NCI-H345 treated with DMSO at 0.1 percent for 48 hours (cell line): ENCODE measurements around the gene SMAD4.

Experiments
- DNase-seq: peaks from one replicate; lab custom pipeline; 2025; ENCODE audit not compliant: unreplicated experiment; lab: John Stamatoyannopoulos, UW

SMAD4 gene

GRCh38 chr18:51021226-51021965, 8.6 kb upstream of the SMAD4 start:
- DNase-seq, result no peak

GRCh38 chr18:51025512-51025911, 4.5 kb upstream of the SMAD4 start:
- DNase-seq, result no peak

DNA sequence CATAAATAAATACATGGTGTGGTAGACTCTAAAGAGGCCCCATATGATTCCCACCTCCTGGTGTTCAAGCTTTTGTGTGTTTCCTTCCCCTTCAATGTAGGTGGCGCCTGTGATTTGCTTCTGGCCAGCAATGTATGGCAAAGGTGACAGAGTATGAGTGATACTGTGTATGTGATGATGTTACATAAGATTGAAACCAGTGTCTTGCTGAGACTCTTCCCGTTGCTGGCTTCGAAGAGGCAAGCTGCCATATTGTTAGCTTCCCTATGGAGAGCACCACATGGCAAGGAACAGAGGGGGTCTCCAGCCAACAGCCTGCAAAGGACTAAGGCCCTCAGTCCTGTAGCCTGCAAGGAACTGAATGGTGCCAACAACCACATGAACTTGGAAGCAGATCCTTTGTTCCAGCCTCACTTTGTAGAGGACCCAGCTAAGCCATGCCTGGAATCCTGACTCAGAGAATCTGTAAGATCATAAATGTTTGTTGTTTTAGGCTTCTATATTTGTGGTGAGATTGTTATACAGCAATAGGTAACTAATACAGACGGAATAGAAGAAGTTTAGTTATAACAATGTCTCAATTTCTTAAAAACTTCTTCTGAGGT, 1.7 kb upstream of the SMAD4 start:
- DNase-seq, result no peak

- no peak for DNase-seq
Measured at GRCh38 chr18:51029378-51029693, 677 bp upstream of the SMAD4 start.

DNA sequence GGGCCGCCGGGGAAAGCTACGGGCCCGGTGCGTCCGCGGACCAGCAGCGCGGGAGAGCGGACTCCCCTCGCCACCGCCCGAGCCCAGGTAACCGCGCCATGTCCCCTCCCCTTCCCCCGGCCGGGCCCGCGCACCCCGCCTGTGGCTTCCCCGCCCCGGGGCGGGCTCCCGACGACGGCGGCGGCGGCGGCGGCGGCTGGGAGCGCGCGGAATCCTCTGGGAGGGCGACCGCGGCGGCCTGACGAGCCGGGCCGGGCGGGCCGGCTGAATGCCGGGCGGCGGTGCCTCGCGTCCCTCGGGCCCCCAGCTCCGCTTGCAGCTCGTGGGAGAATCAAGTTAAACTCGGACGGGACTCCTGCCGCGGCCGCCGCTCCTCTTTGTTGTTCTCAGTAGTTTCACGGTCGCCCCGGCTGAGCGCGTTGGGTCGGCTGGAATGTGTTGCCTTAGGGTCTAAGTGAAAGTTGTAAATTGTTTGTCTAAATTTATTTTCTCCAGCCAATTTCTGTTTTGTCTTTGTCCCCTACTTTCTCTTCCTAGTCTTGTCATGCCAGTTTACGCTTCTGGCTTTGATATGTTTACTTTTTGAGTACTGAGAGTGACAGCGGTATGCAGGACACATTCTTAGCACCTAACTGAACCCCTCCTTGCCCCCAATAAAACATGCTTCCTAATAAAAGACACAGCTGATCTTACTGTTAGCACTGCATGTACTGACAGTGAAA, 685 bp downstream of the SMAD4 start:
- peak; percentile 33 for DNase-seq

GRCh38 chr18:51032193-51032592, 2.2 kb downstream of the SMAD4 start:
- DNase-seq, result no peak

GRCh38 chr18:51037230-51037629, 7.2 kb downstream of the SMAD4 start:
- DNase-seq, result no peak

DNA sequence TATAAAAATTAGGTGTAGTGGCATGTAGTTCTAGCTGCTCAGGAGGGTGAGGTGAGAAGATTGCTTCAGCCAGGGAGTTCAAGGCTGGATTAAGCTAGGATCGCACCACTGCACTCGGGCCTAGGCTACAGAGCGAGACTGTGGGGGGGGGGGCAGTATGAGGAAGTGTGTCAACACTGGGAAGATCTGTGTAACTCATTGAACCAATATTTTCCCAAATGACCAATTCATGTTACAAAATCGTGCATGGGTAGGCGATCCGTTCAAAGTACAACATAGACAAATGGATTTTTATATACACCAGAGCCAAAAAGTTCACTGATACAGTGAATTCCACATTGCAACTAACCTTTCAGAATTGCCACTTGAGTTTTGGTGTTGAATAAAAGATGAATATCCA, 8.1 kb downstream of the SMAD4 start:
- DNase-seq, result no peak

DNA sequence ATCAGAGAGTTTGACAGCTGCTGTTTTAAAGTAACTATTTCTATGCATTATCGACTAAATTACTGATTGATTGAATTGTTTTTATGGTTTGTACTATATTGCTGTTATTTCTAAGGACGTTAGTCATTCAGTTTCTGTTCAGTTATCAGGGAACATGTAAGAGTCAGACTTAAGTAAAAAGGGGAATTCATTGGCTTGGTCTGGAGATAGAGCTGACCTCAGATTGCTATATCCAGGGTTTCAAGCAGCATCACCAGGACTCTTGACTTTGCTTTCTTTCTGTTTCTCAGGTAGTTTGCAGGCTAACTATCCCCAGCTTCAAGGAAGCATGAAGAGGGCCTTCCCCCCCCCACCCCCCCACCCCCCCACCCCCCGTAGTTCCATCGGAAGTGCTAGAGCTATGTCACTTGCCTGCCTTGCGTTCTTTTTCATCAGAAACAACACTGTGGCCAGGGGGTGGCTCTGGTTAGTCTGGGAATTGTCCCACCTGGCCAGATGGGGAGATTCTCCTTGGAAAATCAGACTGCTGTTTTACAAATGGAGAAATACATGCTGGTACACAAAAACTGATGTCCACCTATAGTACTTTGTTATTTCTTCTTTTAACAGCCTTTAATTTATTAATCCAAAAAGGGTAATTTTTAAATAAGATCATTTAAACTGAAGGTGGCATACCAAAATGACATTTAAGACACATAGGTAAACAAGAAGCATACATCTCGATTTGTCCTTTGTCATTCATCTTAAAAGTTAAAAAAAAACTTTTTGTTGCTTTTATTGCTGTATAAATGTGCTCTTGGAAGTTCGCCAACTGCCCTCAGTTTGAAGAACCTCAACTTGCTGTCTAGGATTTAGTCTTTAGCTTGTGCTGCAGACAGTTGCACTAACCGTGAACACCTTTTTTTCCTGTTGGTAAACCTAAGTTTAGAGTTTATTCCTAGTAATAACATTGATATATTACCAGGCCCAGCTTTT, 9.4 kb downstream of the SMAD4 start:
- no peak for DNase-seq

GRCh38 chr18:51041677-51042352, 11.8 kb downstream of the SMAD4 start:
- DNase-seq, result no peak

DNA sequence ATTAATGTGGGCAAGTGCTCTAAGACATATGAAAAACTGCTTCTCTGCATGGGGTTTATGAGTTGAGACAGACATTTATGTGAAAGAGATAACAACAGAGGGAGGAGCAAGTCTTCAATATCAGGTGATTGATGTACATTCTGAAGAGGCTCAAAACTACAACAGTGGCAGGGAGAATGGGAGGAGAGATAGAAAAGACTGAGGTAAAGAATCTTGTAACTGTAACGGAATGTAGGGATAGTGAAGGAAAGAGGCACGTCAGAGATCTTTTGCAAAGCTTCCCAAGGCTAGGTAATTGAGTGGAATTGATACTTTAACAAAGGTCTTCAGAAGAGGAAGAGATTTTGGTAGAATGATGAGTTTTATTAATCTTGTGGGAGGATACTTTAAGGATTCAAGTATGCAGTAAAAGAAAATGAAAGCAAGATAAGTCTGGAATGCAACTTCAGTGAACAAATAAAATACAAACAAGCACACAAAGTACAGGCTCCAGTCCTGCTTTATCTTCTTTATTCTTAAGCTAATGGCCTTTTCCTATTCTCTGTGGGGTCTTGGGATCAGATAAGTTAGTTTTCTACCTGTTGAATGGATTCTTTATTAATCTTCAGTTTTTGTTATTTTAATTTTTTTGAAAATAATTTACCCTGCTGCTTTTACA, 15.0 kb downstream of the SMAD4 start:
- no peak for DNase-seq

DNA sequence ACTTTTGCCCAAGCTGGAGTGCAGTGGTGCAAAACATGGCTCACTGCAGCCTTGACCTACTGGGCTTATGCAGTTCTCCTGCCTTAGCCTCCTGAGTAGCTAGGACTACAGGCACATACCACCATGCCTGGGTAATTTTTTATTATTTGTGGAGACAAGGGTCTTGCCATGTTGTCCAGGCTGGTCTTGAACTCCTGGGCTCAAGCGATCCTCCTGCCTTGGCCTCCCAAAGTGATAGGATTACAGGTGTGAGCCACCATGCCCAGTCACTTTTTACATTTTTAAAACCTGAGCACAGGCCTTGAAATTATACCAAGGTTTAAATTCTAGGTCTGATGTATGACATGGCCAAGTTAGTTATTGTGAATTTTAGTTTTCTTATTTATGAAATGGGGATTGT, 18.2 kb downstream of the SMAD4 start:
- DNase-seq, result no peak

DNA sequence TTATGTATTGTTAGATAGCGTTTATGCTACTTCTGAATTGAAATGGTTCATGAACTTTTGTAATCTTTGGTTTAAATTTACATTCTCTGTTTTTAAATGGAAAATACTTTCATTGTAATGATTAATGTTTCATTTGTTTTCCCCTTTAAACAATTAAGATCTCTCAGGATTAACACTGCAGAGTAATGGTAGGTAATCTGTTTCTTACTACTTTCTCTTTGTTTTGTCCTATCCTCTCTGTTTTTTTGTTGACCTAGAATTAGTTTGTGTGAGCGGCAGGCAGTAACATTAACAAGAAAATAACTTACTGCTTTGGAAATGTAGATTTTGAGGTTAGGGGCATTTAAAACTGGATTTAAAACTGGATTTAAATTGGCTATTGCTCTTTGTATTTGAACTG, 19.1 kb downstream of the SMAD4 start:
- no peak for DNase-seq

DNA sequence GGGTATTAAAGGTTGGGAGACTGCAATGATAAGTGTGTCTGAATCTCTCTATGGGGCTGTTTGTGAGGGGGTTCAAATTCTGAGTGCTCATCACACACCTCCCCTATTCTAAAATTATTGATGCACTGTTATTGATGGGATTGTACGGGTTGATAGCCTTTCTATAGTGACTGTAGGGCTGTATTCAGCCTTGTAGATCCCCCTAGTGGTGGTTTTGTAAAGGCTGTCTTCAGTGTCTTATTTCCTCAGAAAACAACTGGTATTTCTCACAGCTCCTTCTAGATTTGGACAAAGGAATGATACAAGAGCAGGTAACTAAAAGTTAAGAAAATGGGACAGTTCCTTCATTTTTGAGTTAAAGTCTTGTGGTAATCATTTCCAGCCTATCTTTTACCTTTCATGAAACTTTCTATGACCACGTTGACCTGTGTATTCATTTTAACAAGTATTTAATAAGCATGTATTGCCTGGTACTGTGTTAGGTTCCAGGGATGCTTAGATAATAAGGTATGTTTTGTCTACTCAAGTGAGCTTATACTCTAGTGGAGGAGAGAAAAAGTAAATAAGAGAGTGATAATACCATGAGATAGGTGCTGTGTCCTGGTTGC, 21.2 kb downstream of the SMAD4 start:
- peak; percentile 40 for DNase-seq

DNA sequence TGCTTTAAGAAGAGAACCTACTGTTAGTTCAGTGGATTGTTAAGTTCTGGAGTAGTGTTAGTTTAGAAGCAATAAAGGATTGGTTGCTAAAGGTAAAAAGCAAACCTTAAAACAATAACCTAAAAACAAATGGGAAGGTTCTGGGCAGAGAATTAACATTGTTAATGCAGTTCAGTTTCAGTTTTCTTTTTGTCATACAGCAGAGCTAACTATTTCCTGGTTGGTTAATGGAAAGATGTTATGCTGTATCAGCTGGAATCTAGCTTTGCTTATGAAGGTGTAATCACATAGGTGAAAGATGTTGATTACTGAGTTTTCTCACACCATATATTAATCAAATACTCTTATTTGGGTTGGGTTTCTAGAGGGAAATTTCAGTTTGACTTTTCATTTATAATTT, 23.8 kb downstream of the SMAD4 start:
- DNase-seq, result no peak

DNA sequence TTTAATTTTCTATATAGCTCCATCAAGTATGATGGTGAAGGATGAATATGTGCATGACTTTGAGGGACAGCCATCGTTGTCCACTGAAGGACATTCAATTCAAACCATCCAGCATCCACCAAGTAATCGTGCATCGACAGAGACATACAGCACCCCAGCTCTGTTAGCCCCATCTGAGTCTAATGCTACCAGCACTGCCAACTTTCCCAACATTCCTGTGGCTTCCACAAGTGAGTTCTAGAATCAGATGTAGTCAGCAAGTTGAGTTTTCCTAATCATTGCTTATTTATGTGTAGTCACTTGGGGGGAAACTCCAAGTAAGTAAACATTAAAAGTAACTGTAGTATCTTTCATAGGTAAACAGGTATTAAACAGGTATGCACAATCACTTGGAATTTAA, 24.8 kb downstream of the SMAD4 start:
- no peak for DNase-seq

DNA sequence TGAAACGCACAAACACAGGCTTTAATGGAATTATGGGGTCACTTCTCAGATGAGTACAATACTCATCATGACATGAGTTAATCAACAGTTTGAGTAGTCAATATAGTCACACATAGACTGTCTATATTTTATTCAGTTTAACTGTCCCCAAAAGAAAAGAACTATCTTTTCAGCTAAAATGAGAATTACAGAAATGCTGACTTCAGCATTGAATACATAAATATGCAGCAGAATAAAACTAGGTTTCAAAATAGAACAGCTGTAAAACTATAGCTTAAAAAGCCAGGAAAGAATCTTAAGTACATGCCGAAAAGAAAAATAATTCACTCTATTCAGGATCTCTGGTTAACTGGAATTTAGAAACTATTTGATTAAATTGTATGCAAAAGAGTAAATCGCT, 30.0 kb downstream of the SMAD4 start:
- no peak for DNase-seq

DNA sequence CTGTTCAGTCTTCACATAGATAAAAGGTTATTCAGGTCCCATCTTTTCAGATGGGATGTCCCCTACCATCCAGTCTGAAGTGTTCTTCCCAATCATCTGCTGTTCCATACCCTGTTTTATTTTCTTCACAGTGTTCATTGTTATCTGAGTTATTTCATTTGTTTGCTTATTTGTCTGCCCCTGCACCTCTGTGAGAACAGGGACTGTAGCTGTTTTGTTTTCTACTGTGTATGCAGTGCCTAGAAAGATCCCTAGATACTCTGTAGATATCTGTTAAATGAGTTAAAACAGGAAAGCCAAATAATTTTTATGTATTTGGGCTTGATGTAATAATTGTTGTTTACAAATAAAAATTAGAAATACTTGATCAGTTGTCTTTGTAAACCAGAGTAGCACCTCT, 34.2 kb downstream of the SMAD4 start:
- DNase-seq, result no peak

- DNase-seq, result no peak
Measured at GRCh38 chr18:51066273-51066672, 36.3 kb downstream of the SMAD4 start.

DNA sequence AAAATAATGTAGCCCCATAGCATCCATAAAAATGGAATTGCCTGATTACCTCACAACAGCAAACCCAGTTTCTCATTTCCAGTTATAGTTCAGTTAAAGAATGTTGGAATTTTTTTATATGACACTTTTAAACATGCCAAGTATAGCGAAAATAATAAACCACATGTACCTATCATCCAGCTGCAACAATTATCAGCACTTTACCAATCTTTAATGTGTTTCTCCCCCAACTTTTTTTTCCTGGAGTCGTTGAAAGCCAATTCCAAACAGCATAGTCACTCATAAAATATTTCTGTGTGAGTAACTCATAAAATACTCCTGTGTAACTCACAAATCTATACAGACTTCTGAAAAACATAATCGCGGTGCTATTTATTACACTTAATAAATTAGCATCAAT, 38.1 kb downstream of the SMAD4 start:
- no peak for DNase-seq
